GM18861 (cell line): Measurements from ENCODE around the gene PXDN.
"Not testable (repeated sequence)": the region's sequence is repeated elsewhere in the genome, so short reads cannot be mapped to it uniquely, and the experiment has no call there.

Source experiments
- ATAC-seq: cut with Tn5 transposase; IDR thresholded peaks from one replicate; pipeline ENCODE4 v1.9.1; 2021; ENCODE audit not compliant: unreplicated experiment

Gene PXDN

DNA sequence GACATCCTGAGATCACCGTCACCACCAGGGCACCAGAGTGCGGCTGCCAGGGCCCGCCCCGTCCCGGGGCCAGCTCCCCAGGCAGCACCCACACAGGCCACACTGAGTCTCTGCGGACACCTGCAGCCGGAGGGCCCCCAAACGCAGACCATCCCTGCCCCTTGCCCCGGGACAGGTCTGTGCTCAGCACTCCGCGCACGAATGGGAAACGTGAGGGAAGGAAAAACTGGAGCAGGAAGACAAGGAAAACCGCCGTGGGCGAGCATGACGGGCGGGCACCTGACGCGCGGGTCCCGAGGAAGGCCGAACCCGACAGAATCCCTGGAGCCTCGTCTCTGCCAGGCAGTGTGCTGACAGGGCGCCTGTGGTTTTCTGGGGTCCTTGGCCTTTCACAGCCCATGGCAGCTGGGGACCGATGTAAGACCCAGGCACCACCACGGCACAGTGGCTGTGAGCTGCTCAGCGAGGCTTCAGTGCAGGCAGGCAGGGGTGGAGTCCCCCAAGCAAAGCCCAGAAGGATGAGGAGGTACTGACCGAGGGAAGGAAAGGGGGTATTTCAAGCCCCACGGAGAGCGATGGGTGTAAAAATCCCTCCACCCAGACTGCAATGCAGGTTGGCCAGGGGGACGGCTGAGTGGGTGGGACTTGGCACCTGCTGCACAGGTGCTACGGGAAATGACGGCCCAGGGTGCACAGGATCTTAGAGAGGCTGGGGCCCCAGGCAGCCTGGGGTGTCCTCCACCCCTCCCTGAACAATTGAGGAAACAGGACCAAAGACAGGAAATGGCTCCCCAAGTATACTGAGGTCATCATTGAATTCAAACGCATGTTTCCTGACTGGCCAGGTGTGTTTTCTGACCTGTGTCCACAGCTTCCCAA is 59.0 kb downstream of the PXDN start:
- ATAC-seq, result no peak

DNA sequence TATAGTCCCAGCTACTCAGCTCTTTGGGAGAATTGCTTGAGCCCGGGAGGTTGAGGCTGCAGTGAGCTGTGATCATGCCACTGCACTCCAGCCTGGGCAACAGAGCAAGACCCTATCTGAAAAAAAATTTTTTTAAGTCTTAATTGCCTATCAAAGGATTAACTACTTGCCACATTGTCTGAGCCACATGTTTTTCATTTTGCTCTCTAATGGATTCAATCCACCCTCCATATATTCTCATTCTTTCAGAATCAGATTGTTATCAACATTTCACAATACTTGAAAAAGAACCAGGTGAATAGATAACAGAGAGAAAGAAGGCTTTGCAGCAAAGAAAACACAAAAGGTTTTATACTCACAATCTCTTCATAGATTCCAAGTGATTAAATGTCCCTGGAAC is 61.0 kb downstream of the PXDN start:
- no peak for ATAC-seq

DNA sequence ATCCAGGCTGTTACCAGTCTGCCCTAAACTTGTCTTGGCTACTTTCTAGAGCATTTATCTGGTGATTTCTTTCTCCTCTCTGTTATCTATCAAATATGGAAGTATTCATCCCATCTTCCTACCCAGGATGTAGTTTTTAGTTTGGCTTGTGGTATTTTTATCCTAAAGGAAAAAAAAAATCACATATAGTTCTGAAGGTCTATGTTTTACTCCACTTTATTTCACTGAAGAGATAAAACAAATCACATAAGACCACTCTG is 62.2 kb downstream of the PXDN start:
- no peak for ATAC-seq

DNA sequence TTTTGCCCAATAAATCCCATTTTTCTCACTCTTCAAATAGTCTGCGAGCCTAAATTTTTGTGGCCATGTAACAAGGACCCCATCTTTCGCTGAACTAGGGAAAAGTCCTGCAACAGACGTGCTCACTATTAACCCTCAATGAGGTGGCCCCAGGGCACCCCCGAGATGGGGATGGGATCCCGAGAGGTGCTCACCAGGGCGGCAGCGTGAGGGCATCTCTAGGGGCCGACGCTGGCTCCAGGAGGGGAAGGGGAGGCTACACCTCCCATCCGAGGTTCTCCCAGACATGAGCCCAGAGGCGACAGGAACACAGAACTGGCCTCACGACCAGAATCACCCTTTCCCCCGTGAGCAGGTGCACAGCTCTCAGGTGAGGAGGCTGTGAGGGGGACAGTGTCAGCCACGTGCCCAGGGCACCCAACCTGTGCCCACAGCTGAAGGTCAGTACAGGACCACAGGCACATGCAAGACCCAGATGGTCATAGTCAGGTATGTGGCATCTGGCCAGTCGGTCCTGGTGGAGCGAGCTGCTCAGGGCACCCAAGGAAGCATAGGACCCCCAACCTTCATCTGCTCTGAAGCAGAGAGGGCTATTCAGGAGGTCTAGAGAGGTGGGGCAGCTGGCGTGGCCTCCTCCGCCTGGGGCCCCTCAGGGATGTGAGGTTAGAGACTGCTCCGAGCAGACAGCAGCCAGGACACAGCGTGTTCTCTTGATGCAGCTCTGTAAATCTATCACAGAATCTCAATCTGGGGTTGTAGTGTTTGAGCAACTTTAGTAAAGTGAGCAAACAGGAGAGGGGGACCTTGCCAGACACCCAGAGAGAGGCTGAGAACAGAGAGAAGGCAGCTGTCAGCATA is 62.8 kb downstream of the PXDN start:
- ATAC-seq, result no peak

DNA sequence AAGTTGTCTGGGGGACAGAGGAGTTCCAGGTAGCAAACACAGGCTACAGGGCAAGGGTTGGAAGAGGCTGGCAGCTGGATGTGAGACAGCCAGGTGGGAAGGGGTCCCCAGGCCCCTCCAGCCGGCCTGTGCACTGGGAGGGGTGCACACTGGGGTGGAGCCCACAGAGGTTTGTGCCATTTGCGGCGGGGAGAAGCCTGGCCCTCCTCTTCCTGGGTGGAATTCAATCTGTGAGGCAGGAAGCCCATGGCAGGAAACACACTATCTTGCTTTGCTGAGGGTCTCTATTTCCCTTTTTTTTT is 63.3 kb downstream of the PXDN start:
- ATAC-seq, result no peak

DNA sequence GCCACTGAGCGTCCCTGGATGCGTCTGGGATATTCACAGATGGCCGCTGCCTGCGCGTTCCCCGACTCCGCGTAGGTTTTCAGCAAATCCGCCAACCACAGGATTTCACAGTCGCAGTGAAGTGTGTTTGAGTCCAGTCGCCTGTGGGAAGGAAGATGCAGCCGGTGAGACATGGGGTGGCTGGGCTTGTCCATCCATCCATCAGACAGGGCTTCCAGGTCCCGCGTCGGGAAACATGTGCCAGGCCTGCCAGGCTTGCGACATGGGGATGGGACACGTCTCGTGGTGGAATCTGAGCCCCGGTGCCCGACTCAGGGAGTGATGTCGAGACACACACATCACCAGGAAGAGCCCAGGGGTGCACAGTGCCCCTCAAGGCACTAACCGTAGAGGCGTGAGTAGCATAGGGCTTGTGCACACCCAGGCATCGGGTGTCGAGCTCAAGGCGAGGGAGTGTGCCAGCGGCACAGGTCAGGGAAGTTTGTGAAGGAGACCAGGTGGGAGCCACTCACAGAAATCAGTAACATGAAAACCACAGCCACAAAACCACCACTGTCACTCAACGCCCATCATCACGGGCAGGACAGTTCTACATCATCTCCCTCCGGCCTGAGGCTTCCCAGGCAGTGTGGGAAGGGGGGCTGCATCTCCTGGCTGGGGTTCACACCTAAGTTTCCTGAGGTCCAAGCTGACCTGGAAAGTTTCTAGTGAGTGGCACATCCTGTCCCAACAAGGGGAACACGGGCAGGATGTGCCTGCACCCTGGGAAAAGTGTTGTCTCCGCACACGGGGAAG is 63.9 kb downstream of the PXDN start:
- no peak for ATAC-seq

DNA sequence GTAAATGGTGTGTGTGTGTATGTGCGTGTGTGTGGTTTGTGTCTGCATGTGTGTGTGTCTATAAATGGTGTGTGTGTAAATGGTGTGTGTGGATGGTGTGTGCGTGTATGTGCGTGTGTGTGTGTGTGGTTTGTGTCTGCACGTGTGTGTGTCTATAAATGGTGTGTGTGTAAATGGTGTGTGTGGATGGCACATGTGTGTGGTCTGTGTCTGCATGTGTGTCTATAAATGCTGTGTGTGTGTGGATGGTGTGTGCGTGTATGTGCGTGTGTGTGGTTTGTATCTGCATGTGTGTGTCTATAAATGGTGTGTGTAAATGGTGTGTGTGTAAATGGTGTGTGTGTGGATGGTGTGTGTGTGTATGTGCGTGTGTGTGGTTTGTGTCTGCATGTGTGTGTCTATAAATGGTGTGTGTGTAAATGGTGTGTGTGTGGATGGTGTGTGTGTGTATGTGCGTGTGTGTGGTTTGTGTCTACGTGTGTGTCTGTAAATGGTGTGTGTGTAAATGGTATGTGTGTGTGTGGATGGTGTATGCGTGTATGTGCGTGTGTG is 64.8 kb downstream of the PXDN start:
- ATAC-seq, result not testable (repeated sequence)

DNA sequence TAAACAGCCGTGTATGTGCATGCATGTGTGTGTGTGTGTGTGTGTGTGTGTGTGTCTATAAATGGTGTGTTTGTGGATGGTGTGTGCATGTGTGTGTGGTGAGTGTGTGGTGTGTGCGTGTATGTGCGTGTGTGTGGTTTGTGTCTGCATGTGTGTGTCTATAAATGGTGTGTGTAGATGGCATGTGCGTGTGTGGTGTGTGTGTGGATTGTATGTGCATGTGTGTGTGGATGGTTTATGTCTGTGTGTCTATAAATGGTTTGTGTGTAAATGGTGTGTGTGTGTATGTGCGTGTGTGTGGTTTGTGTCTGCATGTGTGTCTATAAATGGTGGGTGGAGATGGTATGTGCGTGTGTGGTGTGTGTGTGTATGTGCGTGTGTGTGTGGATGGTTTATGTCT is 65.2 kb downstream of the PXDN start:
- not testable (repeated sequence) for ATAC-seq

DNA sequence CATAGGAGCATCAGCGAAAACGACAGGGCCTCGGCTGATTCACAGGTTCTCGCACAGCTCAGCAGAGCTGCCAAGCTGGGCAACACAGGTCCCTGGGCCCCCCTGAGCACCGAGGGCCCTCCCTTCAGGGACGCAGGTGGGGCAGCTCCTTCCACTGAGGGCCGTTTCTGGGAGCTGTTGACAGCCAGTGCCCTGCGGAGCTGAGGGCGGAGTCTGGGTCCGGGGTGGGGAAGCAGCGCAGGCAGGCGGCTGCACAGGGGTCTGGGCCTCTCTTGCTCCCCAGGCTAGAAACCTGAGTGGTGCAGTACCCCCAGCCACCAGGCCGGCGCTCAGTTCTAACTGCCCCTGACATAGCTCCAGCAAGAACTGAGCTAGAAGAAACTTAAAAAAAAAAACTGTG is 65.7 kb downstream of the PXDN start:
- ATAC-seq, result no peak

DNA sequence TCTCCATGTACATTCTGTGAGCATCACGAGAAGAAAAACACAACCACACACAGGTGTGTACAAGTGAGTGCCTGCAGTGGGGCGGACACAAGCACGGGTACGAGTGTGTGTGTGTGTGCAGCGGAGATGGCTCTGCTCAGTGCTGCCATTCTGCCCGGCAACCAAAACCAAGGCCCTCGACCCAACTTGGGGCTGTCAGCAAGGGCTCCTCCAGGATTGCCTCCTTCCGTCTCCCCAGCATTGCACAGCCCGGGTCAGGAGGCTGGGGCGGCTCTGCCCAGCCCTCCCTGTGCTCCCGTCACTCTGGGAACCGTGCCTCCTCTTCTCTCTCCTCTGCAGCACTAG is 66.5 kb downstream of the PXDN start:
- no peak for ATAC-seq

DNA sequence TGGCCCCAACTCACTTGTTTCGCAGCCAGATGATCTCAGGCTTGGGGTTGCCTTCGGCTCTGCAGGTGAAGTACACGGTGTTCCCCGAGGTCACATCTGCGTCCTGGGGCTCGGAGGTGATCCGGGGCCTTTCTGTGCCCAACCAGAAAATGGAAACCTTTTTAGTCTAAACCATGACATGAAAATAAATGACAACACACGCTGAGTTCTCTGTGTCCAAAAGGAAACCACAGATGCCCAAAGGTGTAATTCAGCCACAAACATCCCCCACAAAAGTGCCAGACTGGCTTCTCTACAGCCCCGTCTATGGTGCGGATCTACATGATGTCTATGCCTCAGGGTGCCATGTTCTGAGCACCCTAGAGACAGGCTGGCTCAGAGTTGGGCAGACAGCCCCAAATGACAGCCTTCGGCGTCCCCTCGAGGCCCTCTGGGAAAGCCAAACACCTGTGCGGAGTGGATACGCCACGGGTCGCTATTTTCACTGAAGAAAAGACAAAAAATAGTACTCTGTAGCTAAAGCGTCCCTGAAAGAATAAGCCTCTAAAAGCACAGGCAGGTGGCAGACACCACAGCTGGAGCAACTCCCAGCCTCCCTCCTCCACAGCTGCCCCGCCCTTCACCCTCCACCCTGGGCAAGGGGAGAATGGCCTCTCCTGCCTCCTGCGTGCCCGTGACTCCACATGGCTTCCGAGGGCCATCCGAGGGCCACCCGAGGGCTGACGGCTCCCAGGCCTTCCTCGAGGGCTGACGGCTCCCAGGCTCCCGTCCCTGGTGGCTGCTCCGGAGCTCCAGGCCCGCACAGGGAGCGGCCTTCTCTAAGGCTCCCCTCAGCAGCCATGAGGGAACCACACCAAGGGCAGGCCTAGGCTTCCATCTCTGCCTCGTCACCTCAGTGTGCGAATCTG is 67.1 kb downstream of the PXDN start:
- no peak for ATAC-seq

DNA sequence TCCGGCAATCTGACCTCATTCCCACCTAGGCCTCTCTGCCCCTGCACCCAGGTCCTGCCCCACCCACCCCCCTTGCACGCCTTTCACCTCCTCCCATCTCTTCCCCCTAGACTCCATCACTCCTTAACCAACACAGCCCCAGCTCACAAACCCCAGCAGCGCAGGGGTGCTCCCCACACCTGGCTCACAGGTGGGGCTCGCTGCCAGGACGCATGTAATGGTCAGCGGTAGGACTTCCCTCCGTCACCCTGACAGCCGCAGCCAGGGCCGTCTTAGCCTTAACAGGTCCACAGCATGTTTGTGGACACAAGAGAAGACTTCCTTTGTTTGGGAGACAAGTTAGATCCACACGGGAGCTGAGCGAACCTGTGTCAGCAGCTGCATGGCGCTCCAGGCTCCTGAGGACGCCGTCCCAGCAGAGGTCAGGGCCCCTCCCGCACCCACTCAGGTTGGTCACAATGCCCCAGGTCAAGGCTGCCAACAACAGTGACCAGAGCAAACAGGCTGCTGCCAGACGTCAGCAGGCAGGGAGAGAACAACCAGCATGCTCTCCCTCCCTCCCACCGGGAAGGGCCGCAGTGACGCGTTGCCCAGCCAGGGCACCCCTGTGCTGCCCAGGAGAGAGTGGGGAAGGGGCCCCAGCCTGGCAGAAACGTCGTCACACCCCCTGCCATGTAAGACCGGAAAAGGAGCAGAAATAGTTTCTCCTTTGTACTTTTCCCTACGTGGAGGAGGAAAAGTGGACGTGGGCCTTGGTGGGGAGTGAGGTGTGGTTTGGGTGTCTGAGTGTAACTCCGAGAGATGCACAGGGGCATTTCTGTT is 68.0 kb downstream of the PXDN start:
- ATAC-seq, result no peak

DNA sequence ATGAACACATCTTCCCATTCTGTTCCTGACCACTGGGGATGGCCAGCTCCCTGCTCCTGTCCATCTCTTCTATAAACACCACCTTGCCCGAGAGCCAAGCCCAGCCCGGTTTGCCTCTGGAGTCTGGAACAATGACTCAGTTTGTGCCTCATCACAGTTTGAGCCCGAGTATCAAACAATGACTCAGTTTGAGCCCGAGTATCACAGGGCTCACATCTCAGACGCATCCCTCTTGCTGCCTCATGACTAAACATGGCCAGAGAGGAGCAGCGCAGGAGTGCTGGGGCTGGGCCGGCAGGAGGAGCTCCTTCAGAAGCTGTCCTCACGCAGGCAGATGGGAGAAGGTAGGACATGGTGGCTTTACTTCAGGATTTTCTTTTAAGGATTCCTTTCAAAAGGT is 68.7 kb downstream of the PXDN start:
- no peak for ATAC-seq

DNA sequence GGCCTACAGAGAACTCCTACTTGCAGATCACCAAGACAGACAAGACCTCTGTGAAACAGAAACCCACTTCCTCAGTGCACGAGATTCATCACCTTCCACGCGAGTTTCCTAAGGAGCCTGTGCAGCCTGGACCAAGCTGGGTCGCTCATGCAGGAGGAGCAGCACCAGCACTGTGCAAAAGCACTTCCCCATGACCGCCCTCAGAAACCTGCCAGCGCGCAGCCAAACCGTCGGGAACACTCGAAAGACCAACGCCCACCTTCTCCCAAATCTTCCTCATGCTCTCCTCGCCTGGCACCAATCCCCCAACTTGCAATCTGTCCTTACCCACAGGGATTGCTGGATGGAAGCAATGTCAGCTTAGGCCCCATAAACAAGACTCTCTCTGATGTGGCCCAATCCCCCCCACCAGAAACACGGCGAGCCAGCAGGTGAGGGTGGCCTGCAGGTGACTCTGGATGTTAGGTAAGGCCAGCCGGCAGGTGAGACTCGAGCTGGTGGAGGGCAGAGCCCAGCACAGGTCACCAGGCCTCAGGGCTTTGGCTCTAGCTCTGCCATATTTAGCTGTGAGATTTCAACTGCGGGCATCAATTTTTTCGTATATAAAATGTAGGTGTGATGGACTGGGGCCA is 69.4 kb downstream of the PXDN start:
- ATAC-seq, result no peak

DNA sequence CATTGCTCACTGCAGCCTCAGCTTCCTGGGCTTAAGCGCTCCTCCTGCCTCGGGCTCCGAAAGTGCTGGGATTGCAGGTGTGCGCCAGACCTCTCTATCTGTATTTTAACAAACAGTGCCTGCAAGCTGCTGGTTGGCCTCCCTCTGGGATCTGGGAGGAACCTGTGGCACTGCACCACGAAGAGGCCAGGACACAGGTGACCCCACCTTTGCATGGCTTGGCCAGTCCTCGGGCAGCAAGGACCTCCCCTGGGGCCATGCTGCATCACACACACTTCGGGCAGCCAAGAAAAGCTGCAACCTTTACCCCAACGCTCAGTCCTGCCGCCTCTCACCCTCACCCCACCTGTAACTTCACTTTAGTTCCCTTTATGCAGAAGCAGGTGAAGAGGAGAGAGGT is 70.0 kb downstream of the PXDN start:
- no peak for ATAC-seq

DNA sequence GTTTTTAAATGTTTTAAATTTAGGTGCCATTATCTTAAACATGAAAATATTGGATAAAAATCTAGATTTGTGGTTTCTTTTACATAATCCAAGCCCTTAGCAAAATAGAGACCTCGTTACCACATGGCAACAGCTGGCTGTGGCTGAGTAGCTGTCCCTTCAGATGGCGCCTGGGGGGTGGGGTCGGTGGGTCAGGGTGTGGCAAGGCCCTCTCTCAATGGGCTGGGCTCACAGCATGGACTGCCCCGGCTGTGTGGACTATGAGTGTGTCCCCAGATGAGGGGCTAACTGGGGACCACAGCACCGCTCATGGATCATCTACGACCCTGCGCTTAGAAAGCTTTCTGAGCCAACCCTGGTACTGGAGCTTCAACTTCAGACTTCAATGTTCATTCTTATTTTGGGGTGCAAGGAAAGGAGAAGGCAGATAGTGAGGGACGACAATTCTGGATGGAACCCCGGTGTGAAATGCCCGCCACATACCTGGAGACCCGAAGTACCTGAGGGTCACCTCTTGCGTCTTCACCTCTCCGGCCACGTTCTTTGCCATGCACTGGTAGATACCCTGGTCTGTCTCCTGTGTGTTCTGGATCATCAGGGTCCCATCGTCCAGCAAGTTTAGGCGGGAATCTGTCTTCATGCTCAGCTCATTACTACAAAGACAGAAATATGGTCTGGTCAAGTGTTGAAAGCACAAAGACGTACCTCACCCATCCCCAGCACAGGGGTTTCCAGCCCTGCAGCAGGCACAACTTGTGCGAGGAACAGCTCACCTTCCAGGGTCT is 71.0 kb downstream of the PXDN start:
- no peak for ATAC-seq

DNA sequence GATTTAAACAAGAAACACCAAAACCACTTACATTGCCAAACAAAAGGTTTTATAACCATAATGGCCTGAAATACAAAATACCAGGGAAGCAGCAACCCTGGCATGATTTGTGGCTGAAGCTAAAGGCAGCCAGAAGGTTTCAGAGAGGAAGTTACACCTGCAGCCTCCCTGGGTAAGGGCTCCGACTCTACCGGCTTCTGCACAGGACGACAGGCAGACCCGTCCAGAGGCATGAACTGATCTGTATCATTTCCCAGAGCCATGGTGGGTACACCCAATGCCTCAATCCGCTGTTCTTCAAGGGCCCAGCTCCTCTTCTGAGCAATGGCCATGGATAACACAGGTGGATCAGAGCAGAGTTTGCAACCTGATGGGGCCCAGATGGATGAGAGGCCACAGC is 71.6 kb downstream of the PXDN start:
- ATAC-seq, result no peak

DNA sequence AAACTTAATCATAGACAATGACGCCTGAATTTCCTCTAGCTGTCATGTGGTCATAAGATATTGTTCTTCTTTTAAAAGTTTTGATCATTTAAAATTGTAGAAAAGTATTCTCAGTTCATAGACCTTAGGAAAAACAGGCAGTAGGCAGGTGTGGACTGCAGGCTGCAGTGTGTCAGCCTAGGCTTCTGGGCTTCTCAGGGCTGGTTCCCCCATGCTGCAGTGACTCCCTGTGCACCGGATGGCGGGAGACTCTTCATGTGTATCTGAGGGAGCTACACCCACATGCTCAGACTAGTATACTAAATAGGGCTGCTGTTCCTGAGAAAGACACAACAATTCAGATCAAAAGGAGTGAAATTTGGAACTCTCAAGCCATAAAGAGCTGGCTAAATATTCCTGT is 72.4 kb downstream of the PXDN start:
- ATAC-seq, result no peak

DNA sequence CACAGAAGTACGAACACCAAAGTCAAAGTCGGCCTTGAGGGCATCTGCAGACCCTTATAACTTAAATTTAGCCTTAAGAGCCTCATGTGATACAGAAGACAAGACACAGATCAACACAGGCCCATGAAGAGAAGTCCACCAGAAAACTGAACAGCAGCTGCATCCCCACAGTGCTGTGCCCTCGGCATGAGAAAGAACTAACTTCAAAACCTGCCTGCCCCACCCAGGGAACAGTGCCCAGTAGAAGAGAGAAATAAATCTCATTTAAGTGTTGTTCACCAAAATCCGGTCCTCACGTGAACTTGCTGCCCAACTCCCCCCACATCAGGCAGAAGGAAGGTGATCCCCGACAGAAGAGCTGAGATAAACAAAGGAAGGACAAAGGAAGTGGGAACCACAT is 73.7 kb downstream of the PXDN start:
- no peak for ATAC-seq
